ENCODE measurements around the gene TRMT11.
"Not testable (repeated sequence)": the region's sequence is repeated elsewhere in the genome, so short reads cannot be mapped to it uniquely, and the experiment has no call there.

TRMT11 gene

DNA sequence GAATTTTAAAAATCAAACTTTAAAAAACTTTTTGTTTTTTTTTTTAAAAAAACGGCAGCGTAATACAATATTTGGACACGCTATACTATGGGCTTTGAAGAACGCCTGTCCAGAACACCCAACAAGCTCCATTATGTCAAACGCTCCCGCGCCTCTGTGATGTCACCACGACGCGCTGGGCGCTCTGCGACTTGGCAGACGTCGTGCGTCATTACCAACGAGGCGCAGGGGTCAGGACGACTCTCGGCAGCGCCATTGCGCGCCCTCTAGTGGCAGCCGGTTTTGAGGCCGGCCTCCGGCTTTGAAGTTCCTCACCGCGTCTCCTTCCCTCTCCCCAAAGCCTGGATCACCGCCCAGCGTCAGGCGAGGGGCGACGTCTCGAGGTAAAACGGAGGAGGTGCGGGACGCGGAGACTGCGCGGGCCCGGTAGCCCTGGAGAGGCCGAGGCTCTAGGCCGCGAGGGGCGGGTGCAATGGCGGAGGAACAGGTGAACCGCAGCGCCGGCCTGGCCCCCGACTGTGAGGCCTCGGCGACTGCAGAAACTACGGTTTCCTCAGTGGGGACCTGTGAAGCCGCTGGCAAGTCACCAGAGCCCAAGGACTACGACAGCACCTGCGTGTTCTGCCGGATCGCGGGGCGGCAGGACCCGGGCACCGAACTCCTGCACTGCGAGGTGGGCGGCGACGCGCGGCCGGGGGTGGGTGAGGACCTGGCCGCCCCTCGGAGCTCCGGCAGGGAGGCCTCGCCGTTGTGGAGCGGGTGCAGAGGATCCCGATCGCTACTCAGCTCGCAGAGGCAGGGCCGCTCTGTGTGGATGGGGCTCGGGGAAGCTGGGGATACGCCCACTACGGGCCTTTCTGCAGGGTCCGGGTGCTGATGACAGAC lies 29.6 kb upstream of the TRMT11 start, which contains the start of gene HINT3:
HINT3 (plus strand) TSS at position 265 of the 885 bp plus-strand sequence; CDS start at position 473, 208 bp downstream.
- DNase-seq = peak; percentile 97

DNA sequence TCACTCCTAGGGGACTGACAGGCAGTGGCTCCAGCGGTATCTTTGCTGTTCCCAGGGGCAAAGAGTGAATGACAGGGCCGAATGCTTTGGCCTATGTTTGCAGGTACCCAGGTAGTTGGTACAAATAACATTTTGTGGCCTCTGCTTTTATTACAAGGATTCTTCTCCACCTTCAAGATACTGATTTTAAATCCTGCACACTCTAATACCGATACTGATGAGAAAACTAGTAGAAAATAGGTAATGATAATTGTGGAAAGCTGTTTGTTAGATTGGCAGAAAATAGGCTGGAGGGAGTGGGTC lies 29.0 kb upstream of the TRMT11 start:
- no peak for DNase-seq

DNA sequence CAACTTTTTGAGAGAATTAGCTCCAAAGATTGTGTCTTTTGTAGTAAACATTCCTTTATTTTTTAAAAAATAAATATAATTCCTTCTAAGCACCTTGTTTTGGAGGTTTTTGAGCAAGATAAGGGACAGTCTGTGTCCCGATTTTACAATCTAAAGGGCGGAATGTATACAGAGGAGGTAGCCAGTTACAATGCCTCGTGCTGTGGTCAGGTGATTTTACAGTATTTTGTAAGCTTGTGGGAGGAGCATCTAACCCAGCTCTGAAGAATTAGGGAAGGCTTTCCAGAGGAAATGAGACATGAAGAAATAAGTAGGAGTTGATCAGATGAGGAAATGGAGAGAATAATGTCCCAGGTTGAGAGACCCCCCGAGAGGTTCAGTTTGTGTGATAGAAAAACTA lies 28.5 kb upstream of the TRMT11 start:
- DNase-seq = no peak

DNA sequence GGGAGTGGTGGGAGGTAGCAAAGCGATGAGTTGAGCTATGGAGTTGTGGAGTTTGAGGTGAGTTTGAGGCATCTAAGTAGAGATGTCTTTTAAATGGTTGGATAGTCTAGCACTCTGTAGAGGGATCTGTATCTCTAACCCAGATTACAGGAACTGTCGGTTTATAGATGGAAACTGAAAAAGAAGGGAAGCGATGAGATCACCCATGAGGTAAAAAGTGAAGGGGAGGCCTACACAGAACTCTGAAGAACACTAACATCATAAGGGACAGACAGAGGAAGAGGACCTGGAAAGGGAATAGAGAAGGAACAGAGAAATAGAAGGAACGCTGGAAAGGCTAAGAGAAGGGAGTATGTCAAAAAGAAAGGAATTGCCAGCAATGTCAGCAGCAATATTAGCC lies 27.3 kb upstream of the TRMT11 start:
- DNase-seq = no peak

DNA sequence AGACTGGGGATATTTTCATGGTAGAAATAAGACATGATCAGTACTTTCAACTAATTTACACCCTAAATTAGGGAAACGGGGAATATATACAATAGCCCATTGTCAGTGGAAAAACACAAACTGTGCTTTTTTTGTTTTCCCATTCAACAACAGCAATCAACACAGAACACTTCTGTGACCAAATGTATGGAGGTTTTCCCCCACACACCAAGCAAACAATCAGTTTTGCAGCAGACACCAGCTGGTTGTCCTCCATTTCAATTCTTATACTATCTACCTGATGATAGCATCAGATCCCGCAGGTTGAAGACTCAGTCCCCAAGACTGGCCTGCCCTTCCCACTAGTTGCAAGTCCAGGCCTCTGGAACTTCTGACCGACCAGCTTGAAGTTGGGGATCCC lies 25.2 kb upstream of the TRMT11 start:
- no peak for DNase-seq

DNA sequence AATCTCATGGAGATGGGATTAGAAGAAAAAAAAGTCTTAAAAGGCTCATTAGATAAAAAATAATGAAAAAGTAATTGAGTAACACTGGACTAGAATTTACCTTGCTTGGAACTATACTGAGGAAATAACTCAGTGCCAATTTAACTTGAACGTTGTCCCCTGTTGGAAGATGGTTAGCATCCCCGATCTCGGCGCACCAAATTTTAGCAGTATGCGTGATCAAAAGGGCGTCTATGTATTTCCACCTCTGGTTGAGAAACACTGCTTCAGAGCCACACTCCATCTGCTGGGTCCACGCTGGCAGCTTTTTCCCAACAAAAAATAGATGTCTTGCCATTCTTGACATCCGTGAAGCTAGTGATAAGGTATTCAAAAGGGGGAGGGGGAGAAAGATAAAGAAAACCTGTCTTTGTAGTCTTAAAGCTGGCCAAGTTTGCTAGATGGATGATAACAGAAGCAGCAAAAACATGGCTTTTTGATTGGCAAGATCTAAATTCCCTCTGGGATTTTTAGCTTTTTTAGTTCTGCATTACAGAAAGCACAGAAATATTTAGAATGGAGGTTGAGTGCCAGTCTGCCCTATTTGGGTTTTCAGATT lies 23.3 kb upstream of the TRMT11 start:
- DNase-seq = no peak

DNA sequence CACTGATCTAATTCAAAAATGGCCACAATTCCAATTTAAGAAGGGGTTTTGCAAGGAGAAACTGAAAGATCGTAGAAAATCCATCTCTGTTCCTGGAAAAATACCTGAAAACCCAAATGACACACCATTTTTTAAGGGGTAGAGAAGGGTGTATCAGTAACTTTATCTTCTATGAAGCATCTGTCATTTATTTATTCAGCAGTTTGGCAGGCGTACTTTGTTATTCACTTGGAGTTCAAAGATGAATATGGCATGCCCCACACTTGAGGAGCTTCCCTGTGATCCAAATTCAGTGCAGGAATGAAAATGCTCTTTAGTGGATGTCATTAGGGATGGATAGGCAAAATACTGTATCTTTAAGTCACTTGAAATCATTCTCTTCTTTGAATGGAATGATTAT lies 22.5 kb upstream of the TRMT11 start:
- DNase-seq = no peak

DNA sequence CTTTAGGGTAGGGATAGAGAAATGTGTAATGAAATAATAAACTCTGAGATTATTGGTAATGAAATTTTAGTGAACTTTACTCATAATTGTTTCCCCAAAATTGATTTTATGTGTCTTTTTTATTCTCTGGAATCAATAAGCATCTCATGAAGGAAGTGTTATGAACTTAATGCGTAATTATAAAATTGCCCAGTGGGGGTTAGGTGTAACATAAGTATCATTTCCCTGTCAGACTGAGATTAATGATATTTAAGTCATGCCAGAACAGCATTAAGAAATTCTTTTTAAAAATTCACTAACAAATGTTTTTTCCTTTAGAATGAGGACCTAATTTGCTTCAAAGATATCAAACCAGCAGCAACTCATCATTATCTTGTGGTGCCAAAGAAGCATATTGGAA lies 19.8 kb upstream of the TRMT11 start:
- no peak for DNase-seq

DNA sequence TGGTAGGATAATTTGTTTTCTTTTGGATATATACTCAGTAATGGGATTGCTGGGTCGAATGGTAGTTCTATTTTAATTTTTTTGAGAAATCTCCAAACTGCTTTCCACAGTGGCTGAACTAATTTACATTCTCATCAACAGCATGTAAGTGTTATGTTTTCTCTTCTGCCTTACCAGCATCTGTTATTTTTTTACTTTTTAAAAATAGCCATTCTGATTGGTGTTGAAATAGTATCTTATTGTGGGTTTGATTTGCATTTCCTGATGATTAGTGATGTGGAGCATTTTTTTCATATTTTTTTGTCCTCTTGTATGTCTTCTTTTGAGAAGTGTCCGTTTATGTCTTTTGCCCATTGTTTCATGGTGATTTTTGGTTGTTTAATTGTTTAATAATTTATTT lies 17.8 kb upstream of the TRMT11 start:
- DNase-seq = no peak

DNA sequence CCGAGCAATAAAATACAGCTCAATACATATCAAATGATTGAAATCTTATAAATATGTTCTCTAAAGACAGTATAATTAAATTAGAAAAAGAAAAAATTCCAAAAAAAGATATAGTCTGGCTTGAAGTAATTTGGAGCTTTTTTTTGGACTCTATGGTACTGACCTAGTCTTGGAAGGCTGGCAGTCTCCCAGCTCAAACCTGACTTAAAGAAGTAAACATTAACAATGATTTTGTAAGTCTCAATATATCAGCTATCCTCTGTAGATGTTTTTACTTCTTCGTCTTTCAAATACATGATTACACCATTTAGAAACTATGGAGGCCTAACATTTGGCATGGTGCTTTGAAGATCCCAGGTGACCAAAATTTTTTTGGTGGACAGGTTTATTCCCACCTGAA lies 15.6 kb upstream of the TRMT11 start:
- no peak for DNase-seq

DNA sequence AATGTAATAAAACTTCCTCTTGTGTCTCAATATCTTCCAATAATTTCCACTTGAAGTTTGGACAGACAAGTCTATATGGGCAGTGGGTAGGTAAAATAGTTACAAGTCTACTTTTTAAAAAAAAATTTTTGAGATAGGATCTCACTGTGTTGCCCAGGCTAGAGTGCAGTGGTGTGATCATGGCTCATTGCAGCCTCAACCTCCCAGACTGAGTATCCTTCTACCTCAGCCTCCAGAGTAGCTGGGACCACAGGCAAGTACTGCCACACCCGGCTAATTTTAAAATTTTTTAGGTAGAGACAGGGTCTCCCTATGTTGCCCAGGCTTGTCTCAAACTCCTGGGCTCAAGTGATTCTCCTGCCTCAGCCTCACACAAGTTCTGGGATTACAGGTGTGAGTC lies 13.9 kb upstream of the TRMT11 start:
- DNase-seq = not testable (repeated sequence)

DNA sequence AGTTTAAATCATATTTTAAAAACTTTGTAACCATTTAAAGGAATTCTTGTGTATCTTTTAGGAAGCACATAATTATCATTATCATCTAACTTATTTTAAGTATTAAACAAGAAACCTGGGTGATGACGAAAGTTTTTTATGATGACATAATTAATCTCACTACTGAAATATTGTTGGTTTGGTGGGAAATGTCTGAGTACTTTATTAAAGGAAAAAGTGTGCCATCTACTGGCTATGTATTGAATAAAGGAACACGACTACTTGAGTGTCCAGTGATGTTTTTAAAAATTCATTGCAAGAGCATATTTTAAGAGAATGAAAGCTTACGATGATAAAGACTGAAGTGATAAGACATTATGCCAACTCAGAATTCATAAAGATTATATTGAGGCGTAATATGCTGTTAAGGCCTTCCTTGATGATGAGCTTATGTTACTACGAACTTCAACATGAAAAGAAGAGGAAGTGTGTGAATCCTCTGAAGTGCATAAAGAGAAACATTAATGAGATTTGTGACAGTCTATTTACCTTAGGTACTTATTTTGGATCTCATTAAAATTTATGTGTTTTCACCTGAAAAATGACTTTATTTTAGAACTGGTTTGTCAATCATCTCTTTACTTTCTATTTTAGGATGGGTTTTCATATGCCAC lies 12.0 kb upstream of the TRMT11 start:
- DNase-seq = no peak

DNA sequence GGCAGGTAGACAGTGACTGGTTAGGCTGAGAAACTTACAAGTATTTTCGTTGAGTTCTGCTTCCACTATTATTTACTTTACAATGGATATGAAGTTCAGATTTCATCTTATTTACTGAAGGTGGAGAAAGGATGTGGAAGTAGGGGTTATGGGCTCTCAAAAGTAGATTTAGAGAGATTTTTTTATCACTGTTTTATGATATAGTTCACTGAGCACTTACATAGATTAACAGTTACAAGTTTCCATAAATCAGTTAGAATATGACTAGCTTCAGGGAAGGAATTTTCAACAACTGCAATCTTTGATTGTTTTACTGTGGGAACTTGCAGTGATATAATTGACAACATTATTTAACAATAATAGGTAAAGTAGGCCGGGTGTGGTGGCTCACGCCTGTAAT lies 7.2 kb upstream of the TRMT11 start:
- DNase-seq = no peak

DNA sequence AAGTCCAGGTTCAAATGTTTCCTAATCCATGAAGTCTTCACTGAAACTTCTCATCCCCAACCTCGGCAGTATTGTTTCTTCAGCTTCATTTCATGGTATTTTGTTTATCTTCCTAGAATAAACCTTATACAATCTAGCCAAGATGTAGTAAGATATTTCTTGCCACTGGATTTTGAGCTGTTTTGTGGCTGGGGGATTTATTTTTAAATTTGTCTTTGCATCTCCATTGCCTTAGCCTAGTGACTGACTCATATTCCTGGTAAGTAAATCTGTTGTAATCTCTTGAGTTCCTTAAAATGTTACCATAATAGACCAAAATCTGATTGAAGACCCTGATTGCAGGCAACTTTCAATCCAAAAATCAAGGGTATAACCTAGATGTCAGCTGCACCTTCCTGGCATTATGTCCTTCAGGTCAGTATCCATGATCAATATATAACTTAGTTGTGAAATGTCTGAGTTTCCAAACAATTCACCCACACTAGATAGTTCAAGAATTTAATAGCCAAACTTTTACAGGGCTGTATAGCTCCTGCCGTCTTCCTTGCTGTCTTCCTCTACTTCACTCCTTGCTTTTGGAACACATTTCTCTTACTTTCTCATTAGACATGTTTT lies 4.7 kb upstream of the TRMT11 start:
- no peak for DNase-seq

DNA sequence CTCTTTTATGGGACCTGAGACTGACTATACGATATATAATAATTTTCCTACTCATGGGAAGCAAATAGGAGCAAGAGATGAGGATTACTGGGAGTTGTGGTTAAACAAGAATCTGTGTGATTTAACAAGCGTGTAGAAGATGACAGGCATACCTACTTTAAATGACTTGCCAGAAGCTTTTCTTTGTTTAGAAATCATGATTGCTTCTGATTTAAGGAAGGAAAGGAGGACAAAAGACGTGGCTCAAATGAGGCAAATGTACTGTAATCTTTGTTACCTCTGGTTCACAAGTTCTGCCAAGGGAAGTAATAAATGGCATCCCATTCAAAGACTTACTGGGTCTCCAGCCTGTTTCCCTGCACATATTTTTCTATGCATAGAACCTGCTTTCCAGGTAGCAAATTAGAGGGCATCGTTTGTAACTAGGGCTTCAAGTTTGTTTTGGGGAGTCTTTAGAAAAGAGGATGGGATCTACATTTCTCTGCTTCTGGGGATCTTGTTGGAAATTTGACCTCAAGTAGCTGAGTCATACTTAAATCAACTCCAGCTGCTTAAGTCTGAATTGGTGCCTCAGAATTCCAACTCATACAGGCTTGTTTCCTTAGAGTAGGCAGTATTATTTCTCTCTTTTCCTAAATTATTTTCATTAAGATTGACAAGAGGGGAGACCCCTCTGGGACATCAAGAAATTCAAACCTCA lies 2.9 kb upstream of the TRMT11 start:
- no peak for DNase-seq

DNA sequence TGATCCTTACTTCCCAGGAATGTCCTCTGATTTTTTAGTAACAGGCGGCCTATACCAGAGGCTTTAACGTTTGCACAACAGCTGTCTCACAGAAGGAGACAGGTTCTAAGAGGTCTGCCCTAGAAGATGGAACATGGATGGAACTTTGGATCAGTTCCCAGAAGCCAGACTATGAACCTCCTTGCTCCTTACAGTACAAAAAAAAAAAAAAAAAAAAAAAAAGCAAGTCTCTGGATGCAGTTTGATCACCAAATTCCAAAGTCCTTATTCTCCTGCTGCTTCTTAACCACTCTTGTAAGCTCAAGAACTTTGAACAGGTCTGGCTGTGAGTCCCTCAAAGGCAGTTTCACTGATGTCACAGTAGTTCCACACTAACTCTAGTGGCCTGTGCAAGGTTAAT lies 2.0 kb upstream of the TRMT11 start:
- DNase-seq = no peak

DNA sequence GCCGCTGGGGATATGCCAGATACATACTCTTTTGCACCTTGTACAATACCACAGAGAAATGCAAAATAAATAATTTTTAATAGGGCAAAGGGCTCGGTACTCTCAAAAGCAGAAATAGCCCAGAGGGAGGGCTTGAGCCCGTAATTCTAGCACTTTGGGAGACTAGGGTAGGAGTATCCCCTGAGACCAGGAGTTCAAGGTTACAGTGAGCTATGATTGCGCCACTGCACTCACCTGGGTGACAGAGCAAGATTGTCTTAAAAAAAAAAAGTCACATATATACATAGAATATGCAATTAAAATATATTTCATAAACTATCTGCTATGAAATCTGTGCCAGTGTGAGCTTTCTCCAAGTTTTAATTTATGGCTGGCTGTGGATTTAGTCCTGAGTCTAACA lies 818 bp upstream of the TRMT11 start:
- DNase-seq = no peak

DNA sequence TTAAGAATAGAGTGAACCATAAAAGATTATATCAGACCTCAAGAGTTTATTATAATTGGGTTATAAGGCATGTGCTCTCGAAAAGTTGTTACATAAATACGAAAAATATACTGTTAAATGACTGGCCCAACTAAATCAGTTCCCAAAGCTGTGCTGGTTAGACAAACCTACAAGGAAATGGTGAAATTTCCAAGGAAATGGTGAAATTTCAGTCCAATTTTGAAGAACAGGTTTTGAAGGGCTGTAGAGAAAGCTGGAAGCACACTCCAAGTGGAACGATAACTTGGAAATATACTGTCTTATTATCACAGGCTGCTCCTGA lies 400 bp upstream of the TRMT11 start:
- no peak for DNase-seq

DNA sequence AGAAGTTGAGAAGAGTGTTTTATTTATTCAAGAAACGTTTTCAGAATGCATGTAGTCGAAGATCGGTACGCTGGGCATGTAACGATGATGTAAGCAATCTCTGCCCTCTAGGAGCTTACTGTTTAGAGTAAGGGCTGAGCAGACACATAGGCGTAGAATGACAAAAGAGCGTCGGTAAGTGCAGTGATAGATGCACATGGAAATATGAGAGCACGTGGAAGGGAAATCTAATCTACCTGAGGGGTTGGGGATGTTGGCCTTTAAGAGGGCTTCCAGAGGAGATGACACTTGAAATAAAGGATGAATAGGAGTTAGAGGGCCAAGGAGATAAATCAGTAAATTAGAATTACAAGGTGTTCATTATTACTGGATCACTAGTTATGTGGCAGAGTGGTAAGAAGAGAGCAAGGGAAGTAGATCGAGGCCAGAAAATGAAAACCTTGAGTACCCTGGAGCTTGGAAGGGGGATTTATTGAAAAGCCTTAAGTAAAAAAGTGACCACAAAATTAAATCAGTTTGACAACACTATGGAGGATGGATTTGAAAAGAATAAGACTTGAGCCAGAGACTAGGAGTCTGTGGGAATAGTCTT lies 782 bp downstream of the TRMT11 start:
- DNase-seq = no peak

DNA sequence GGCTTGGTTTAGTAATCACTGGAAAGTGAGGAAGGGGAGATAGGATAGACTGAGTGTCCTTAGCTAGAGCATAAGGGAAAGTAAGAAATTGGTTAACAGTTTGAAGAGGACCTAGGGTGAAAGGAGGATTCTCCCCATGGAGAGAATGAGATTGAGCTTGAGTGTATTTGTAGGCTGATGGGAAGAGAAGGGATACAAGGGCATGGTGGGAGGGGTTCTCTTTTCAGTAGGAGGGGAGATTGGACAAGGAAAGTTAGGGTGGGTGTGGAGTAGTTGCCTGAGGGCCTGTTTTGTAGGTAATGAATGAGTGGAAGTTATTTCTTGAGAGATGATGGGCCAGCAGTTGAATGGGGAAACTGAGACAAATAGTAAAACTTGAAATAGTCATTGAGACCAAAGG lies 1.9 kb downstream of the TRMT11 start:
- DNase-seq = no peak

DNA sequence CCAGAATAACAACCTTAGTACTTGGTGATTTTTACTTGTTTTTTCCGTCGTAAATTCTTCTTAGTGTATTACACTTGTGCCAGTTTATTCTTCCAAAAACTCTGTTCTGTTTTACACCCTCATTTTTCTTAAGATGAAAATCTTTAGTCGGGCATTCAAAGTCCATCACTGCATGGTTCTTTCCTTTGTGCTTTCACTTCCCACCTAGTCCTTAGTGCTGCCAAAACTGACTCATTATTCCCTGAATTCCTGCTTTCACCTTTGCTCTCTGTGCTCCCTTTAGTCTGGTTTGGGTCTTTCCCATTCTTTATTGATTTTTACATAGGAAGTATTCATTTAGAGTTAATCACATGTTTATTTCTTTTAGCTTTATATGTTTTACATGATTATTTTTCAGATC lies 3.3 kb downstream of the TRMT11 start:
- no peak for DNase-seq

DNA sequence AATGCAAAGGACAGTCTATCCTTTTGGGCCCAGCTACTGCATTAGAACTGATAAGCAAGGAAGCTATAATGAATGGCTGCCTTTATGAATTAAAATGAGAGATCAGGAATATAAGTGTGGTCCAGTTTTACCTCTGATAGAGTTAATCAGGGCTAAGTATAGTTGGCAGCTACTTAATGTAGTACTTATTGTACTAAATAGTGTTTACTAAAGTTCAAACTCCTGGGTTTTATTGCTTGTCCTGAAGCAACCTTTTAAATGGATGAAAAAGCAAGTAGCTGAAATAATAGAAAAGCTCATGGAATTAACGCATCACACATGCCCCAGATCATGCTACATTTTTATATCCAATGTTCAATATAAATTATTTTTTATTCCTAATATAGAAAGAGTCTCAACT lies 5.3 kb downstream of the TRMT11 start:
- no peak for DNase-seq

All from activated T-cell treated with anti-CD3 and anti-CD28 coated beads for 4 hours (primary cell).